AG09319 (cell line): ENCODE measurements around the gene KIR2DL4.
"Not testable (repeated sequence)": the region's sequence is repeated elsewhere in the genome, so short reads cannot be mapped to it uniquely, and the experiment has no call there.

Experiments used
- DNase-seq: peaks from one replicate; pipeline ENCODE4 v3.0.0-alpha.2; 2010; ENCODE audit warnings: low read depth; ENCODE audit errors: extremely low read depth
- CTCF ChIP-seq: IDR thresholded peaks from 2 replicates; pipeline ENCODE4 v1.5.1; 2011; ENCODE audit warnings: low read depth, mild to moderate bottlenecking, inconsistent platforms, low read length, moderate library complexity

Gene KIR2DL4

DNA sequence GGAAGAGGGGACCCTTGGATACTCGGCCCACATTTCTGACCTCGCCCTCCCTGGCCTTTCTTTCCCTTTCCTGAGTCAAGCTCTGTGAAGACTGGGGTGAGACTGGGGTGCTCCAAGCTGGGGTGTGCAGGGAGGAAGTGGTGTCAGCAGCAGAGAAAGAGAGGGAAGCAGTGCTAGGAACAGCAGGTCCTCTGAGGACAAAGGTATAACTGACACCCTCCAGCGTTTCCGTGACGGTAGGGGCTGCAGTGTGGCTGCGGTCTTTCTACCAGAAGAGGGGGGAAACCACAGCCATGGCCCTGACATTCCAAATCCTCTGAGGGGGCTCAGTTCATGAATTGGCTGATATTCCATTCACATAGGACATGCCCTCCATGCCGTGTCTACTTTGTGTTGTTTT lies 47.9 kb downstream of the KIR2DL4 start:
- DNase-seq: no peak
- no peak for TF ChIP-seq CTCF

DNA sequence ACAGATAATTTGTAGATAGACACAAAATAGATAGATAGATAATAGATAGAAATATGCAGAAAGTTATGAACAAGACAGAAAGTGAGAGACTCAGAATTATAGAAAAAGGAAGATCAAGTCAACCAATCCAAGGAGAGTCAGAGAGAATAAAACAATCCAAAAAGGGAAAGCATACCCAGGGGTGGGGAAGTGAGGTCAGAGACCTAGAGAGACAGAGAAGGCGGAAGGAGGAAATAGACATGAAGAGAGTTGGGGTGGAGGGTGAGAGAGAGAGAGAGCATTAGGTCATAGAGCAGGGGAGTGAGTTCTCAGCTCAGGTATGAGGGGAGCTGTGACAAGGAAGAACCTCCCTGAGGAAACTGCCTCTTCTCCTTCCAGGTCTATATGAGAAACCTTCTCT lies 51.8 kb downstream of the KIR2DL4 start:
- DNase-seq: not testable (repeated sequence)

DNA sequence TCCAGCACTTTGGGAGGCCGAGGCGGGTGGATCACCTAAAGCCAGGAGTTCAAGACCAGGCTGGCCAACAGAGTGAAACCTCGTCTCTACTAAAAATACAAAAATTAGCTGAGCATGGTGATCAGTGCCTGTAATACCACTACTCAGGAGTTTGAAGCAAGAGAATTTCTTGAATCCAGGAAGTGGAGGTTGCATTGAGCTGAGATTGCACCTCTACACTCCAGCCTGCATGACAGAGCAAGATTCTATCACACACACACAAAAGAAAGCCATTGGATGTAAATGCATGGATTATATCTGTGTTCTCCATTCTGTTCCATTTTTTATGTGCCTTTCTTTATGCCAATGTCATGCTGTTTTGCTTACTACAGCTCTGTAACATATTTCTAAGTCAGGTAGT lies 55.1 kb downstream of the KIR2DL4 start:
- DNase-seq: not testable (repeated sequence)

GRCh38 chr19:54859421-54859820 lies 56.0 kb downstream of the KIR2DL4 start:
- not testable (repeated sequence) for DNase-seq

DNA sequence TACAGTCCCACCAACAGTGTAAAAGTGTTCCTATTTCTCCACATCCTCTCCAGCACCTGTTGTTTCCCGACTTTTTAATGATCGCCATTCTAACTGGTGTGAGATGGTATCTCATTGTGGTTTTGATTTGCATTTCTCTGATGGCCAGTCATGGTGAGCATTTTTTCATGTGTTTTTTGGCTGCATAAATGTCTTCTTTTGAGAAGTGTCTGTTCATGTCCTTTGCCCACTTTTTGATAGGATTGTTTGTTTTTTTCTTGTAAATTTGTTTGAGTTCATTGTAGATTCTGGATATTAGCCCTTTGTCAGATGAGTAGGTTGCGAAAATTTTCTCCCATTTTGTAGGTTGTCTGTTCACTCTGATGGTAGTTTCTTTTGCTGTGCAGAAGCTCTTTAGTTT lies 60.0 kb downstream of the KIR2DL4 start:
- not testable (repeated sequence) for DNase-seq
